DND-41 (cell line): ENCODE results near the gene EFTUD2.

ENCODE experiments used
- ATAC-seq: fragments of 200-7000 bp; cut with Tn5 transposase; 3 replicates; pipeline ENCODE4 v1.9.1; 2021; ENCODE audit warnings: low read depth; ENCODE audit not compliant: insufficient read depth
- DNase-seq: peaks from one replicate; pipeline ENCODE4 v3.0.0-alpha.2; 2020
- H2AFZ ChIP-seq: 2 replicates; pipeline ENCODE4 v1.6.0; 2012; ENCODE audit warnings: low read depth, low read length
- H3K27ac ChIP-seq: 2 replicates; pipeline ENCODE4 v1.5.1; 2012; ENCODE audit warnings: low read length, inconsistent platforms
- H3K27me3 ChIP-seq: fragments of 200-600 bp; sonication (generic); 2 replicates; pipeline ENCODE4 v1.6.0; 2012; ENCODE audit warnings: low read length, mild to moderate bottlenecking, inconsistent platforms; ENCODE audit not compliant: insufficient read depth, poor library complexity
- H3K36me3 ChIP-seq: 2 replicates; pipeline ENCODE4 v1.5.1; 2012; ENCODE audit warnings: low read length, inconsistent platforms; ENCODE audit not compliant: insufficient read depth
- H3K4me1 ChIP-seq: 2 replicates; pipeline ENCODE4 v1.5.1; 2012; ENCODE audit warnings: mild to moderate bottlenecking, low read length; ENCODE audit not compliant: insufficient read depth
- H3K4me2 ChIP-seq: 2 replicates; pipeline ENCODE4 v1.6.0; 2012; ENCODE audit warnings: mild to moderate bottlenecking, moderate library complexity, low read length, inconsistent platforms; ENCODE audit not compliant: insufficient read depth
- H3K4me3 ChIP-seq, 2 experiments: fragments of 200-600 bp in 1 of 2; shearing (Covaris generic) in 1 of 2; 2 replicates each; pipeline ENCODE4 v1.5.1; 2012 to 2016; ENCODE audit warnings: inconsistent platforms in 2 of 2, low read length in 2 of 2, mild to moderate bottlenecking in 2 of 2, low read depth in 1 of 2, moderate library complexity in 1 of 2
- H3K79me2 ChIP-seq: 2 replicates; pipeline ENCODE4 v1.6.0; 2012; ENCODE audit warnings: low read length, inconsistent platforms; ENCODE audit not compliant: insufficient read depth
- H3K9ac ChIP-seq: 2 replicates; pipeline ENCODE4 v1.6.0; 2012; ENCODE audit warnings: low read depth, mild to moderate bottlenecking, inconsistent platforms, low read length, moderate library complexity
- H3K9me3 ChIP-seq: 2 replicates; pipeline ENCODE4 v1.5.1; 2012; ENCODE audit warnings: low read length, moderate library complexity, mild to moderate bottlenecking, inconsistent platforms; ENCODE audit not compliant: insufficient read depth, severe bottlenecking
- H4K20me1 ChIP-seq: 2 replicates; pipeline ENCODE4 v1.6.0; 2012; ENCODE audit warnings: low read length; ENCODE audit not compliant: insufficient read depth
- EZH2 ChIP-seq: IDR thresholded peaks from 3 replicates; pipeline ENCODE4 v1.6.1; 2012; ENCODE audit warnings: borderline replicate concordance, low read depth, mild to moderate bottlenecking, moderate library complexity, low read length, inconsistent platforms; ENCODE audit not compliant: severe bottlenecking
- TF ChIP-seq, protein P1 (sequence below): IDR thresholded peaks from 2 replicates; pipeline ENCODE4 v1.5.1; 2012; ENCODE audit warnings: borderline replicate concordance, low read length, moderate library complexity, mild to moderate bottlenecking; ENCODE audit not compliant: poor library complexity, severe bottlenecking; ENCODE audit errors: extremely low read depth

Gene EFTUD2

DNA sequence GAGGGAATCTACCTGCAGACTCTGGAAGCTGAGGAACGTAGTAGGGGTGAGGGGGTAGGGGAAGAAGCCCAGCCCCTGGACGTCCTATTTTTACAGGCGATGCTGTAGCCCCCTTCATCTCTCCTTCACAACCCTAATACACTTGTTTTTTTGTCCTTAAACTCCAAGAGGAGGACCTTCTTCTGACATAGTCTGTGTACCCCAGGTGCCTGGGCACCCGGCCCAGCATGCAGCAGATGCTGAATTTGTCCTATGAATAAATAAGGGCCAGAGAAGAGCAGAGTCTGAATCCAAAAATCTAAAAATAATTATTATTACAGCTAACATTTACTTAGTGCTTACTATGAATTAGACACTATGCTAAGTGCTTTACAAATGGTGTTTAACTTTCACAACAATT lies 43.2 kb upstream of the EFTUD2 start:
- H3K9ac ChIP-seq = peak overlapping the region; percentile 15; the same call in 1 of the 2 replicates
- no peaks in the 10 kb centered on the region for H3K27me3 ChIP-seq
- H3K9me3 ChIP-seq = no peaks in the 10 kb centered on the region
- peak overlapping the region in 1 of 2 experiments; percentile 31; a peak in 1 of 4 replicates for H3K4me3 ChIP-seq
- H2AFZ ChIP-seq = no peak overlapping the region
- peaks cover 85% of the 10 kb centered on the region for H3K36me3 ChIP-seq
- H3K79me2 ChIP-seq = peaks cover 100% of the 10 kb centered on the region
- DNase-seq = no peak
- TF ChIP-seq, protein P1, sequence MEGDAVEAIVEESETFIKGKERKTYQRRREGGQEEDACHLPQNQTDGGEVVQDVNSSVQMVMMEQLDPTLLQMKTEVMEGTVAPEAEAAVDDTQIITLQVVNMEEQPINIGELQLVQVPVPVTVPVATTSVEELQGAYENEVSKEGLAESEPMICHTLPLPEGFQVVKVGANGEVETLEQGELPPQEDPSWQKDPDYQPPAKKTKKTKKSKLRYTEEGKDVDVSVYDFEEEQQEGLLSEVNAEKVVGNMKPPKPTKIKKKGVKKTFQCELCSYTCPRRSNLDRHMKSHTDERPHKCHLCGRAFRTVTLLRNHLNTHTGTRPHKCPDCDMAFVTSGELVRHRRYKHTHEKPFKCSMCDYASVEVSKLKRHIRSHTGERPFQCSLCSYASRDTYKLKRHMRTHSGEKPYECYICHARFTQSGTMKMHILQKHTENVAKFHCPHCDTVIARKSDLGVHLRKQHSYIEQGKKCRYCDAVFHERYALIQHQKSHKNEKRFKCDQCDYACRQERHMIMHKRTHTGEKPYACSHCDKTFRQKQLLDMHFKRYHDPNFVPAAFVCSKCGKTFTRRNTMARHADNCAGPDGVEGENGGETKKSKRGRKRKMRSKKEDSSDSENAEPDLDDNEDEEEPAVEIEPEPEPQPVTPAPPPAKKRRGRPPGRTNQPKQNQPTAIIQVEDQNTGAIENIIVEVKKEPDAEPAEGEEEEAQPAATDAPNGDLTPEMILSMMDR = no peak
- no peak for TF ChIP-seq EZH2
- peak overlapping the region; percentile 32; the same call in 1 of the 2 replicates for H3K27ac ChIP-seq
- H4K20me1 ChIP-seq = peaks cover 48% of the 10 kb centered on the region
- no peak for ATAC-seq
- H3K4me2 ChIP-seq = peak overlapping the region; percentile 51
- peaks cover 62% of the 10 kb centered on the region for H3K4me1 ChIP-seq

DNA sequence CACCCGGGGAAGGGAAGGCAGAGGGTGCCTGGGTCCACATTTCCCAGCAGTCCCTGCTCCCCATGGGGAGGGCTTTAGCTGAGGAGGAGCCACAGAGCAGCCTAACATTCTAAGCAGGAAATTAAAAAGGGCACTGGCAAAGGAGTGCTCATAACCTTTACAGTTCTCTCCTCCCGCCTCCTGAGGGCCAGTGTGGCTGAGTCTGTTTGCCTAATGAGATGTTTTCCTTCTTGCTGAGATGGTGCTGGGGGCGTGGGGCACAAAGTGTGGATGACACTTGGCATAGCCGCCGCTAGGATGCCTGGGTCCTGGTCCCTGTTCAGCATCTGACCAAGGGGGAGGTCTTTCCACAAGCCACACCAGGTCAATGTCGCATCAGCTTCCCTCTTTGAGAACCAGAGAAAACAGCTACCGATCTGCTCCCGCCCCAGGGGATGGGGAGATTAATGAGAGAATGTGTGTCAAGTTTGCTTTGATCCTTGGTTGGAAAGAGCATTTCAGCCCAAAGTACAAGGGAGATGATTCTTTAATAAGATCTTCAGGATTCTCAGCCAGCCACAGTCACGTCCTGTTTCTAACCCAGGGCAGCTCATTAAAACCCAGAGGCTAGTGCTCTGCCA lies 42.6 kb upstream of the EFTUD2 start:
- Histone ChIP-seq H3K4me1 (peaks cover 62% of the 10 kb centered on the region), H3K9me3 (no peaks in the 10 kb centered on the region), H3K36me3 (peaks cover 87% of the 10 kb centered on the region), H3K79me2 (peaks cover 100% of the 10 kb centered on the region), H3K4me3 (peak overlapping the region in 1 of 2 experiments; percentile 31; a peak in 1 of 4 replicates), H2AFZ (no peak overlapping the region), H3K27me3 (no peaks in the 10 kb centered on the region), H3K9ac (peak overlapping the region; percentile 15; the same call in 1 of the 2 replicates), H3K27ac (peak overlapping the region; percentile 39), H4K20me1 (peaks cover 48% of the 10 kb centered on the region), H3K4me2 (peak overlapping the region; percentile 51)
- TF ChIP-seq, protein P1 = no peak
- TF ChIP-seq EZH2 = no peak
- ATAC-seq (peak; percentile 69), DNase-seq (no peak)

DNA sequence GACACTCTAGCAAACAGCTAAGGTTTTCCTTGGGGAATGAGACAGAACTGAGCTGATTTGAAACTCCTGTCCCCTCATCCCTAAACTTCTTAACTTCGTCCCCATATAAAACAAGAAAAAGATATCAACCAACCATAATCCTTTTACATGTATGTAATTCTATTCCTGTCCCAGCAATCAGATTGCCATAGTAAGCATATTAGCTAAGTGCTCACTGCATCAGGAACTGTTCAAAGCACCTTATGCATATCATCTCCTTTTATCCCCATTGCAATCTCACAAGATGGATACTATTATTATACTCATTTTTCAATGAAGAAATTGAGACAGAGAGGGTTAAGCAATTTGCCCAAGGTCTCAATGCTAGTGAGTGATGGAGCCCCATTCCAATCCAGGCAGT lies 41.5 kb upstream of the EFTUD2 start:
- no peak overlapping the region for H2AFZ ChIP-seq
- no peaks in the 10 kb centered on the region for H3K27me3 ChIP-seq
- H3K79me2 ChIP-seq = peaks cover 96% of the 10 kb centered on the region
- no peak overlapping the region for H3K9ac ChIP-seq
- H3K4me1 ChIP-seq = peaks cover 53% of the 10 kb centered on the region
- no peak overlapping the region for H3K4me3 ChIP-seq
- peaks cover 87% of the 10 kb centered on the region for H3K36me3 ChIP-seq
- DNase-seq = no peak
- H3K27ac ChIP-seq = no peak overlapping the region
- ATAC-seq = no peak
- peak overlapping the region; percentile 51 for H3K4me2 ChIP-seq
- H4K20me1 ChIP-seq = peaks cover 49% of the 10 kb centered on the region
- TF ChIP-seq EZH2 = no peak
- TF ChIP-seq, protein P1 = no peak
- no peaks in the 10 kb centered on the region for H3K9me3 ChIP-seq
